GM04503 (cell line): Measurements from ENCODE around the gene ANO1.
"Not testable (repeated sequence)": the region's sequence is repeated elsewhere in the genome, so short reads cannot be mapped to it uniquely, and the experiment has no call there.

ENCODE experiments used
- DNase-seq: peaks from one replicate; pipeline ENCODE4 v3.0.0-alpha.2; 2012; ENCODE audit warnings: low read depth

ANO1 gene

GRCh38 chr11:70191495-70192140 lies 113.5 kb downstream of the ANO1 start:
- DNase-seq = no peak

- no peak for DNase-seq
Measured at GRCh38 chr11:70192666-70193410, 114.7 kb downstream of the ANO1 start.

GRCh38 chr11:70193411-70194292 lies 115.5 kb downstream of the ANO1 start:
- DNase-seq = no peak

- DNase-seq = no peak
Measured at GRCh38 chr11:70194792-70195791, 117.0 kb downstream of the ANO1 start.

GRCh38 chr11:70200212-70200844 lies 122.2 kb downstream of the ANO1 start:
- DNase-seq = no peak

- DNase-seq = not testable (repeated sequence)
Measured at GRCh38 chr11:70201047-70201446, 122.9 kb downstream of the ANO1 start.

GRCh38 chr11:70201882-70202861 lies 124.1 kb downstream of the ANO1 start:
- no peak for DNase-seq

GRCh38 chr11:70202920-70203750 lies 125.0 kb downstream of the ANO1 start, which contains the start of gene FADD:
Gene FADD, plus strand, starts transcription at chr11:70203296. Its CDS starts 164 bp downstream, at chr11:70203460.
- peak; percentile 63 for DNase-seq

GRCh38 chr11:70203751-70204465 lies 125.8 kb downstream of the ANO1 start:
- peak; percentile 42 for DNase-seq

- no peak for DNase-seq
Measured at GRCh38 chr11:70204466-70204799, 126.3 kb downstream of the ANO1 start.

GRCh38 chr11:70205049-70205725 lies 127.1 kb downstream of the ANO1 start:
- DNase-seq = no peak

- DNase-seq = no peak
Measured at GRCh38 chr11:70205766-70206165, 127.6 kb downstream of the ANO1 start.

- no peak for DNase-seq
Measured at GRCh38 chr11:70206226-70206981, 128.3 kb downstream of the ANO1 start.

GRCh38 chr11:70206982-70207376 lies 128.9 kb downstream of the ANO1 start:
- no peak for DNase-seq

- DNase-seq = no peak
Measured at GRCh38 chr11:70207531-70208131, 129.5 kb downstream of the ANO1 start.

- DNase-seq = no peak
Measured at GRCh38 chr11:70209391-70209912, 131.3 kb downstream of the ANO1 start.
